Skin of body (tissue), 2 donors: ENCODE results near the gene TMEM52. TPM values are rescaled to one million over a fixed set of nuclear protein-coding genes. Genes with fewer than 3 reads are reported as not detected.
A peak's percentile ranks its signal among the peaks of the same experiment; 100 is the strongest.

Experiments
- DNase-seq: peaks from one replicate; lab custom pipeline; 2025; lab: John Stamatoyannopoulos, UW
- total RNA-seq: library from RNA; depleted of rRNA; stranded (reverse); fragments of >200 nt; gene quantifications from one replicate; pipeline ENCODE4 v1.2.3, GENCODE V29; 2014

The TMEM52 gene
- 3.6 TPM for total RNA-seq

- DNase-seq = no peak
Measured at GRCh38 chr1:1918901-1919303, at the start of gene TMEM52. TMEM52 (minus strand) TSS chr1:1919279; CDS start chr1:1919265, 14 bp downstream.

- DNase-seq = no peak
Measured at GRCh38 chr1:1967879-1968278, 48.8 kb upstream of the TMEM52 start.

GRCh38 chr1:1967151-1967550 lies 48.1 kb upstream of the TMEM52 start:
- no peak for DNase-seq

GRCh38 chr1:1966071-1966740 lies 47.1 kb upstream of the TMEM52 start:
- DNase-seq = no peak

GRCh38 chr1:1965546-1965945 lies 46.5 kb upstream of the TMEM52 start:
- no peak for DNase-seq

GRCh38 chr1:1964811-1965210 lies 45.7 kb upstream of the TMEM52 start:
- DNase-seq = no peak

- no peak for DNase-seq
Measured at GRCh38 chr1:1963570-1963969, 44.5 kb upstream of the TMEM52 start.

GRCh38 chr1:1962752-1963151 lies 43.7 kb upstream of the TMEM52 start:
- DNase-seq = no peak

GRCh38 chr1:1960480-1961196 lies 41.6 kb upstream of the TMEM52 start:
- DNase-seq = no peak

GRCh38 chr1:1959840-1960479 lies 40.9 kb upstream of the TMEM52 start:
- peak; percentile 27 for DNase-seq

GRCh38 chr1:1959459-1959839 lies 40.4 kb upstream of the TMEM52 start:
- no peak for DNase-seq

GRCh38 chr1:1958071-1958541 lies 39.0 kb upstream of the TMEM52 start:
- DNase-seq = no peak

GRCh38 chr1:1957533-1957961 lies 38.5 kb upstream of the TMEM52 start:
- DNase-seq = no peak

GRCh38 chr1:1956586-1957532 lies 37.8 kb upstream of the TMEM52 start:
- no peak for DNase-seq

- DNase-seq = no peak
Measured at GRCh38 chr1:1956101-1956500, 37.0 kb upstream of the TMEM52 start.

- DNase-seq = no peak
Measured at GRCh38 chr1:1955621-1956094, 36.6 kb upstream of the TMEM52 start.

- DNase-seq = no peak
Measured at GRCh38 chr1:1954831-1955441, 35.9 kb upstream of the TMEM52 start.

GRCh38 chr1:1954015-1954414 lies 34.9 kb upstream of the TMEM52 start:
- no peak for DNase-seq

- DNase-seq = no peak
Measured at GRCh38 chr1:1950940-1951339, 31.9 kb upstream of the TMEM52 start.

- DNase-seq = no peak
Measured at GRCh38 chr1:1948783-1949182, 29.7 kb upstream of the TMEM52 start.

GRCh38 chr1:1947493-1947892 lies 28.4 kb upstream of the TMEM52 start:
- DNase-seq = no peak
